GM21423 (cell line): ENCODE data around the gene MYH13.

Experiments used
- ATAC-seq: cut with Tn5 transposase; IDR thresholded peaks from one replicate; pipeline ENCODE4 v1.9.1; 2021; ENCODE audit warnings: mild to moderate bottlenecking, moderate library complexity; ENCODE audit not compliant: unreplicated experiment

MYH13 gene

DNA sequence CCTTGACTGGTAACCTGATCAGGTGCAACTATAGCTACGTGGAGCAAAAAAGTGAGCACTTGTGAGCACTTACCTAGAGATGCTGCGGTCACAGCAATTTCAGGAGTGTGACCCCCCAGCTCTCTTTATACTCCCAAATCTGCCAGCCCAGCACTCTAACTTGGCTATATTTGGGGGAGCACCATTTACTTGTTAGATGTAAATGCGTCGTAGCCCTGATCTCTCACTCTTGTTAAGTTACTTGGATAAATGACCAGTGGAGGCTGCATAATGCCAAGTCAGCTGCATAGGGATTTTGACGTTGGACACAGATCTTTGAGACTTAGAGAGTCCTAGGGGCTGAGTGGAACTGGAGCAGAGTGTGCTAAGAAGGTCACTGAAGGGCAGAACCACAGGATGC lies at the start of gene MYH13:
MYH13 (minus strand) TSS at position 101 of the 400 bp plus-strand sequence. CDS start 8,476 bp downstream, outside the sequence.
- ATAC-seq: no peak

DNA sequence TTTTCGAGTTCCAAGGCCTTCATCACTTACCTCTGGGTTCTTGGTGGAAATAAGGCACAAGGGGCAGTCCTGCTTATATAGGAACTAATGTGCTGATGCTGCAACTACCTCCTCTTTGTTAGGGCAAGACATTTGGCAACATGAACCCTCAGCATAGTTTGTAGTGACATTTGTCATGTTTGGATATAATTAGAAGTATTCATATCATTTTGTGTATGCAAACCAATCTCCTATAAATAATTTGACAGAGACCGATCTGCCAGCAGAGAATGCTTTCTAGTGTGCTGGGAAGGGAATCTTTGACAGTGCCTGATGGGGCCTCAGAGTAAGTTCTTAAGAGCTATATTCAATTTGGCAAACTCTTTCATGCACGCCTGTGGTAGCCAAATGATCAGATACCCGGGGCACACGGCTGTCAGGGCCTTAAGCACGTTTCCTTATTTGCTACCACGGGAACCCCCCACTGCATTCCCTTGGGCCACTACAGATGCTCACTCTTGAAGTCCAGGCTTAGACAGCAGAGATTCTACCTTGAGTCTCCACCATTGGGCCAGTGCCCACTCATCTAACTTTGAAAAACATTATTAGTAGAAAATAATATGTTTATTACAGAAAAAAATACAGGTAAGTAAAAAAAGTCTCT lies 49.2 kb upstream of the MYH13 start, which contains the start of gene MYH8:
MYH8 (minus strand) TSS at position 51 of the 643 bp plus-strand sequence. CDS start 1,723 bp downstream, outside the sequence.
- no peak for ATAC-seq

DNA sequence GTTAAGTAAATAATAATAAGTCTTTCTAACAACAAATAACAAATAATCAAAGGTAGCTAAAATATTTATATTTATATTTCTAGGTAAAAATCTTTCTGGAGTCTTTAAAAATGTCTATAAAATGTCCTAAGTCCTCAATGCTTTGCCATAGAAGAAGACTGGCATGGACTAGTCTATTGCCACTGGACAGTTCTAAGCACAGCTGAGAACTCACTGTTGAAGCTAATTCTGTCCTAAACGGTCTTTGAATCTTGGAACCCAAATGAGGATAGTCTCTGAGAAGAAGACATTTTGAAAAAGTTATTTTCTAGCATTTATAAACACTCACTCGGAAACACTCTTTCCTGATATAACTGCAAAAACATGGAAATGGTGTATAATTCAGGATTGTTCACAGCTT lies 48.4 kb upstream of the MYH13 start:
- no peak for ATAC-seq

DNA sequence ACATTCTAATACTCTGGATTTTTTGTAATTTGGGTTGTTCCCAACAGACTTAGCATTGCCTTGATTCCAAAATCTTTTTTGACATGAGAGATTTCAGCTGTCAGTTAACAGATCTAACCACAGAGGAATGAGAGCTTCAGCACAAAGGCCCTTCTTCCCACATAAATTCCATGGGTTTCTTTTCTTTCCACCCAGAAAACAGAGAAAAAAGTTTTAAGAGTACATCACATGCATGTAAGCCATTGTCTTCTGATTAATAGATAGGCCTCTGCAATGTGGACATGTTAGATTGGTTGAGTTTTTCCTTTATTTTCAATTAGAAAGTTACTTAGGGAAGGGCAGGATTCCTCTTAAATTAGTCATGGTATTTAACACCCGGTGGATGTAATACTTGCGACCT lies 48.0 kb upstream of the MYH13 start:
- ATAC-seq: no peak

DNA sequence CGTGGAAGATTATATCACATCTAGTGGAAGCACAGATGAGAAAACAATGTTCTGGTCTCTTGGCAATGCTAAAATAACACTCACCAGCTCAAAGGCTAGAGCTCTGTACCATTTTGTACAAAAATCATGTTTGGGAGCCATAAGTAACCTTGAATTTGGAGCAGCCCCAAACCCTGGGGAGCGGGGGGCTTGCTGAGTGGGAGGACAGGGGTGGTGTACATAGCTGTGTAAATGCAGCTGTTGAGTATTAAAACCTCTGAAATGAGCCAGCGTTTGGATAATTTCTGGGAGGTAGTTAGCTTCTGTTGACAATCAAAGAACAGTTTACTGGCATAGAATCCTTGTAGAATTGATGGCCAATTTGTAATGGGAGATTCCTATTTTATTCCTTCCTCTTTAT lies 44.6 kb upstream of the MYH13 start:
- ATAC-seq: no peak

DNA sequence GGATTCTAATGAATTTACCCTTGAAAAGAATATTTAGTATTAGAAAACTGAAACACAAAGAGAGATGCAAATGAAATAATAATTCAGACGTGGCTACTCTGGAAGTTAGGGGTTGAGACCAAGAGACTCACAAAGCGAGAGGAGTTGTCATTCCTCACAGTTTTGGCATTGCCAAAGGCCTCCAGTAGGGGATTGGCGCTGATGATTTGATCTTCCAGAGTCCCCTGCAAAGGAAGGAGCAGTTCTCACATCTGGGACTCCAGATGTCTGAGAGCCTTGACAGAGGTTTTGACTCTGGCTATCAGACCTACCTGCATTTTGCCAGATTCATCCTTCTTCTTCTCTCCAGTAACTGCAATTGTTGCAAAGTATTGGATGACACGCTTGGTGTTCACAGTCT lies 42.4 kb upstream of the MYH13 start:
- no peak for ATAC-seq

DNA sequence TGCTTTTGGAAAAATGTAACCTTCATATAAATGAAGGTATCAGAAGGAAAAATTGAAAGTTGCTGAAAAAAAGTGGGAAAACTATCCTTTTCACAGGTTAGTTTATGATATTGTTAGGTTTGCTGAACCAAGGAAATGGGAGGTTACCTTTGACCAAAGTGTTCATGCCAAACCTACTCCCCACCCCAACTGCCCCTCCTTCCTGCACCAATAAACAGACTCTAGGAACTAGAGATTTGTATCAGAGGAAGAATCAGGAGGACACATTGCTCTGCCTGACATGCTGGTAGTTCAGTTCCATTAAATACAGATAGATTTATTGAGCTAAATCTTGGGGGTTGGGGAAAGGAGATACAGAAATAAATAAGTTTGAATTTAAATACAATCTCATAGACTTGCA lies 30.8 kb upstream of the MYH13 start:
- no peak for ATAC-seq

DNA sequence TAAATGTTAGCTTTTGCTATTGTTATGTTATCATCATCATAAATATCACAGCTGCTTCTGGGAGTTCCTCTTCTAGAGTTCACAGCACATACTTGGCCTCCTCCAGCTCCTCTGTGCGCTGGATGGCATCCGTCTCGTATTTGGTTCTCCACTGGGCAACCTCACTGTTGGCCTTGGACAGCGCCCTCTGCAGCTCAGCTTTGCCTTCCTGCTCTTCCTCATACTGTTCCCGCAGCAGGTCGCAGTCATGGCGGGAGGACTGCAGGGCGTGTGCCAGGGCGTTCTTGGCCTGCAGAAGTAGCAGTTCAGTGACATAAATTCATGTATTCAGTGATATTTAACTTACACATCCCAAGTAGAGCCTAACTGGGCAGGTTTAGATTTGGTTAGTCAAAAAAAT lies 25.5 kb upstream of the MYH13 start:
- ATAC-seq: no peak

DNA sequence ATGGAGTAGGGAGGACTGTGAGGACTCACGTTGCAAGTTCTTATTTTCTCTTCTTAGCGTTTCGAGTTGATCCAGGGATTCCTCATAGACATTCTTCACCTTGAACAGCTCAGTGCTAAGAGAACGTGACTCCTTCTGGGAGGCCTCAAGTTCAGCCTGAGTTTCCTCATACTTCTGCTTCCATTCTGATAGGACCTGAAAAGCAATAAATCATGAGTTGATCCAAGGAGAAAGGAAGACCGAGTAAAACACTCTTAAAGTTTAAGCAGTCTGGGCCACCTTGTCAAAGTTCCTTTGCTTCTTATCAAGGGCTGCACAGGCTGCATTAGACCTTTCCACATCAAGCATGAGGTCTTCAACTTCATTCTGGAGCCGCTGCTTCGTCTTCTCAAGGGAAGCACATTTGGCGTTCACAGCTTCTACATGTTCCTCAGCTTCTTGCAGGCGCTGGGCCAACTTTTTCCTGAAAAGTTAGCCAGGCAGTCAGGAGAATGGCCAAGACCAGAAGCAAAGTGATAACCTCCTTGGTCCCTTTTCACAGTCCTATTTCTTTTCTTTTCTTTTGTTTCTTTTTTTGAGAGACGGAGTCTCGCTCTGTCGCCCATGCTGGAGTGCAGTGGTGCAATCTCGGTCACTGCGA lies 23.8 kb upstream of the MYH13 start:
- no peak for ATAC-seq

DNA sequence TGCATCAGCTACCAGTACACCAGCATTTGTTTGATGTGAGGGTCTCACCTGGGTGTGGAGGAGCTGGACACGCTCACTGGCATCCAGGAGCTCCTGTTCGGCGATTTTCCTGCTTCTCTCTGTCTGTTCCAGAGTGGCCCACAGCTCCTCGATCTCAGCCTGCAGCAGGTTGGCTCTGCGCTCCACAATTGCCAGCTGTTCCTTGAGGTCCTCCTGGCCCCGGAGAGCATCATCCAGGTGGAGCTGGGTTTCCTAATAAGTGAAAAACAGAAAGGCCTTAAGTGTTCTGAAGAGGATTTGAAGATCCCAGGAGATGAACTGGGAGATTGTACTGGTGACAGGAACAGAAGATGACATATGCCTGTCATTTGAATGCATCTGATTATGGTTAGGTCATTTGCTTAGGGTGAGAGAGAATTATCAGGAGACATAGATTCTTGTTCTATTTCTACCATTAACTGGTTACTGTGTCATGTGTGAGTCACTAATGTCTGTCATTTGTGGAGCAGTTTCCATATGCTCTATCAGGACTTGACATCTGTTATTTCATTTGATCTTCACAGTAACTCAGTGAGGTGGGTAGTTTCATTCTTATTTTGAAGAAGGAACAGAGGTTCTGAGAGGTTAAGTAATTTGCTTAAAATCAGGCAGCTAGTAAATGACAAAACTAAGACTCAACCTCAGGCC lies 21.5 kb upstream of the MYH13 start:
- ATAC-seq: no peak

DNA sequence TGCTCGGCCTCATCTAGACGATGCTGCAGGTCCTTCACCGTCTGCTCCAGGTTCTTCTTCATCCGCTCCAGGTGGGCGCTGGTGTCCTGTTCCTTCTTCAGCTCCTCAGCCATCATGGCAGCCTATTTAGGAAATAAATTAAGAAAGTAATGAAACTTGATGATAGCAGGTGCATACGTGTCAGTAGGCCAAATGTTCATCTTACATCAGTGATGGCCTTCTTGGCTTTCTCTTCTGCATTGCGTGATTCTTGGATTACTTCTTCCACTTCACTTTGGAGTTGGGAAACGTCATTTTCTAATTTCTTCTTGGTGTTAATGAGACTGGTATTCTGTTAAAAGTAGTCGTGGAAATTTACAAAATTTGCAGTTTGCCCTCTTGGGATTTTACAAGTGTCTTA lies 20.1 kb upstream of the MYH13 start:
- no peak for ATAC-seq

DNA sequence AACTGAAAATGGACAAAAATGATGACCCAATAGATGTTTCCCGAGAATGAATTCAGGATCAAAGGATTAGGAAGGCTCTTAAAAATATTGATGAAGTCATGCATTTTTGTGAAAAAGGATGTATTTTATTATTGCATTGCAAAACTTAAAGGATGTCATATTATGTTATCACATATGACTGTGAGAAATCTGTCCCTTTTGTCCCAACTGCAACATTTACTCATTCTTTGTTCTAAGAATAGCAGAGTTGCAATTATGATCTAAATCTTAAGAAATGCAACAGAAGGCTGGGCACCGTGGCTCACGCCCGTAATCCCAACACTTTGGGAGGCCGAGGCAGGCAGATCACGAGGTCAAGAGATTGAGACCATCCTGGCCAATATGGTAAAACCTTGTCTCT lies 13.1 kb upstream of the MYH13 start:
- no peak for ATAC-seq

DNA sequence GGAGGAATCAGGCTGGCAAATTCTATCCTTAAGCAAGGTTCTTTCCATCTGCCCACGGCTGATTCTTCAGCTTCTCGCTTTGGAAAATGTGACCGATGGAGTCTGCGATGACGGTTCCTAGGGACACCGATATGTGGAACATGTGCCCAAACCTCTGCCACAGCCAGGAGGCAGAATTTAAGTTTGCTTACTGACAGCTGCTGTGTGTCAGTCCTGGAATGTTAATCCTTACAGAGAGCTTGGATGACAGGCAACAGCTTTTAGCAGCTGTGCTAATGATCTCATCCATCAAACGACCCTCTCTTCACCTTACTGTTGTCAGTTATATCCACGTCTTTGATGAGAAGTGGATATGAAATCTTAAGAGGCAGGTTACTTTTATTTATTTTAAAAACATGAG lies 11.4 kb upstream of the MYH13 start:
- ATAC-seq: no peak

DNA sequence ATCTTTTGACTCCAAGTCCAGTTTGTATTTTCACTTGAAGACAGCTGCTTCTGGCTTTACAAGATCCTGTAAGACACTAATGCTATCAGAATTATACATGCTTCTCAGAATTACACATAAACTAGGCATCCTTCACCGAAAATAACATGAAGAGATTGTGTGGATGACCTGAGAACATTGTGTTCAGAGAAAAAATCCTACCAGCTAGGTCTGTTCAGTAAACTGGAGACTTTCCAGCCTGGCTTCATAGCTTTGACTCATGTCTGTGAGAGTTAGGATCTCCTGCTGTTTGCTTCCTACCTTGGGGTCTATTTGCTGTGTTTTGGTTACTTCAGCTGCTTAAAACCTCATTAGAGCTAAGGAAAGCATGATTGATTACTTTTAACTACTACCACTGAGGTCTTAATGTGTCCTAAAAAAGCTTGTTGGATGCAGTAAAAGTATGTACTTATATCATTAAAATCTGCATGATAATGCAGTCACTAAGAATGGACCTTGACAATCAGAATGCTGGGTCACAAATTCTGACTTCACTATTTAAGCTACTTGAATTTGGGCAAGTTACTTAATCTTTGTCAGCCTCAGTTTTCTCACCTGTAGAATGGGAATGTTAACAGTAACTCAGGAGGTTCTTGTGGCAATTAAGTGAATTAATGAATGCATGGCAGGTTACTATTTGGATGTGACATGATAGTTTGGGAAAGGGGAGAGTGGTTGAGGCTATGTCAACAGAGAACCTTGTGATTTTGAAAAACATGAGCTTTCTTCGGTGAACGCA lies 8.0 kb upstream of the MYH13 start:
- no peak for ATAC-seq

DNA sequence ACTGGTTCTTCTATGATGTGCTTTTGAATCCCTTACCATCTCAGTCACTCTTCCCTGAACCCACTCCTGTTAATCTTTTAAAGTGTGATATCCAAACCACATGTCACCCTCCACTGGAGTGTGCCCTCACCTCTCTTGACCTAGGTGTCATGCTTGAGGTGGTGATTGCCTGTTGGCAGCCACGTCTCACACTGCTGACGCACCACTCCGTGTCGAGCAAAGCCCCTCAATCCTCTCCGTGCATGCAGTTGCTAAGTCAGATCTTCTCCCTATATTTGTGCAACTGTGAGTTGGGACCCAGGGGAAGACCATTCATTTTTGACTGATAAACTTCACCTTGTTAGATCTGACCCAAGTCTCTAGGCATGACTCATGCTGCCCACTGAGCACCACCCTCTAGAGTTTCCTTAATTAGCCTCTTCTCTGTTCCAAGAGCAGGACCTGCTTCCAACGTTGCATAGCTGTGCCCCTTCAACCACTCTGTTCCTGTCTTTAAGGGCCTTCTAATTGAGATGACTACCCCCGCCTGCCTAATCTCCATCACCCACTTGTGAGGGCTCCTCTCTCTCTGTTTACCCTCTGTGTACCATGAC lies 2.7 kb downstream of the MYH13 start:
- no peak for ATAC-seq

DNA sequence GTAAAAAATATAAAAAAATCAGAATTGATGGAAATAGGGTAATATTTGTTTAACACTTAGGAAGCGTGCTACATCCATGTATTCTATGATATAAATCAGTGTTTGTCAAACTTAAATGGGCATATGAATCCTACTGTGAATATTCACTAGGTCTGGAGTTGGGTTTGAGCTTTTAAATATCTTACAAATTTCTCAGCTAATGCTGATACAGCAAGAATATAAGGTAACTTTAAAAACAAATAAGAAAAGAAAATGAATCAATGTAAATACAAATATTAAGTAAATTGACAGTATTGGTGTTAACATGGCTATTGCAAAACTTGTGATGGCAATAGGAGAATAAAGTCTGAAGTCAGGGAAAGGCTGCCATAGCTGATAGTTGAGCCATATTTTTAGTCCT lies 3.6 kb downstream of the MYH13 start:
- no peak for ATAC-seq

DNA sequence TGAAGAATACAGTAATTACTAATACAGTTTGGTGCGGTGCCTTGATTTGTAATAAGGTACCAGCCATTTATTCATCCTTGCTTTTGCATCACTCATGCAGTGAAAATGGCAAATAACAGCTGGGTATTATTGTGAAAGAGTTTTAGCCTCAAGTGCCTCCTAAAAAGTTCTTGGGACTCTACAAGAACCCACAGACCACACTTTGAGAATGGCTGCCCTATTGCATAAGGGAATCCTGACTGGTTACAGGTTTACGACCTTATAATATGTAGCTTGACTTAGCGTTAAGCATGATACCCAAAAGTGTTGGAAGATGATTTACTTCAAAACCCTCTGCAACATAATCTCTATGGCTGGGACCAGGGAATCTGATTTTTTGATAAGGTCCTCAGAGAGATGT lies 4.2 kb downstream of the MYH13 start:
- no peak for ATAC-seq

DNA sequence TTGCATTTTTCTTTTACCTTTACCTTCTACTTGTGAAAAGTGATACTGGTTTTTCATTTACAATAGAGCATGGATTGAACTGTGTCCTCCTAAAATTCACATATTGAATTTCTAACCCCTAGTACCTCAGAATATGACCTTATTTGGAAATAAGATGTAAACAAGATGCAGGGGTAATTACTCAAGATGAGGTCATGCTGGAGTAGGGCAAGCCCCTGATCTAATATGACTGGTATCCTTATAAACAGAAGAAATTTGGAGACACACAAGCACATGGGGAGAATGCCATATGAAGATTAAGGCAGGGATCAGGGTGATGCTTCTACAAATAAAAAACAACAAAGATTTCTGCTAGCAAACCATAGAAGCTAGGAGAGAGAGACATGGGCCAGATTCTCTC lies 12.2 kb downstream of the MYH13 start:
- ATAC-seq: no peak

DNA sequence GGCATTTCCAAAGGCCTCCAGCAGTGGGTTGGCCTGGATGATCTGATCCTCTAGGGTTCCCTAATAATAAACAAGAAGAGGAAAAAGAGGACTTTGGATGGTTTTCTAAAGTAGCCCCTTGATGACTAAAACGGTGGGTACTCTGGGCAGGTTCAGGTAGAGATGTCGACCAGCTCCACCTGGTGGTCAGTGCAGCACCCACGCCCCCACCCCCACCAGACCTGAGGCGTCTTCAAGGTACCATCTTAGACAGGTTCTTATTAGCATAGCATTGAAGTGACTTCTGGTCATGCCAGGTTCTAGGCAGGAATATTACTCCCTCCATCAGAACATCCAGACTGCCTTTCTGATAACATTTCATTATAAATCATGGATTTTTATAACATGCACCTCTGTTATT lies 15.0 kb downstream of the MYH13 start:
- ATAC-seq: no peak

DNA sequence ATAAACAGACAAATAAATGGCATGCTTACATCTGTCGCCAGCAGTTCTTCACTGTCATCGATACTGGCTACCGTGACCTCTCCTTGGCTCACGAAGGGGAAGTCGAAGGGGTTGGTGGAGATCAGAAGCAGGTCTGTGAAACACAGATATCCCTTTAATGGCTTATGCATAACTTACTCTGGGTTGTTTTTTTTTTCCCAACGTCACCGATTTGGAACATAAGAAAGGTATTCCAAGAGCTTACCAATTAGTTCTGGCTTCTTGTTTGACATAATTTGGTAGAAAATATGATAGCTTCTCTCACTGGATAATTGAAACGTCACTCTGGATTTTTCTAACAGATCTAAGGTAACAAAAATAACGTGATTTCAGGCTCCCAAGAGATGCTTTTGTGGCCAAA lies 18.2 kb downstream of the MYH13 start:
- ATAC-seq: no peak

DNA sequence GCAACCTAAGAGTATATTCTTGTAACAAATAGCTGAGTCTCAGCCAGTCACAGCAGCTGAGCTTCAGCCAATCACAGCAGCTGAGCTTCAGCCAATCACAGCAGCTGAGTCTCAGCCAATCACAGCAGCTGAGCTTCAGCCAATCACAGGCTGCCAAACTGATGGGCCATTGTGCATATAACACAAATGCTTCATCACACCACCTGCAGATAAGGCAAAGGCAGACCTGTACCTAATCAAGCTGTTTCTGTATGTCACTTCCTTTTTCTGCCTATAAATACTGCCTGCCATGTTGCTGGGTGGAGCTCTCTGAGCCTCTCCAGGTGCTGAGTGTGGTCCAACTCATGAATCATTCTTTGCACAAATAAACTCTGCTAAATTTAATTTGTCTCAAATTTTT lies 19.9 kb downstream of the MYH13 start:
- ATAC-seq: no peak
